Transverse colon (tissue), 4 donors: ENCODE measurements around the gene NCDN. TPM values are rescaled to one million over a fixed set of nuclear protein-coding genes. Genes with fewer than 3 reads are reported as not detected.

ENCODE experiments used
- DNase-seq: peaks from one replicate; pipeline ENCODE4 v3.0.0-alpha.2; 2019
- H3K27ac ChIP-seq, 4 donors: fragments of 200-600 bp; sonication (generic); 2 replicates each; pipeline ENCODE4 v1.5.1; 2016 to 2018; ENCODE audit warnings: inconsistent platforms in 4 of 4
- H3K27me3 ChIP-seq: fragments of 200-600 bp; sonication (generic); 2 replicates; pipeline ENCODE4 v1.5.1; 2017; ENCODE audit warnings: inconsistent platforms
- H3K36me3 ChIP-seq, 4 donors: fragments of 200-600 bp; sonication (generic); 2 replicates each; pipeline ENCODE4 v1.5.1; 2017 to 2019; ENCODE audit warnings: inconsistent platforms in 4 of 4
- H3K4me1 ChIP-seq, 4 donors: fragments of 200-600 bp; sonication (generic); 2 replicates each; pipeline ENCODE4 v1.5.1; 2017 to 2020; ENCODE audit warnings: inconsistent platforms in 4 of 4
- H3K4me3 ChIP-seq, 4 donors: fragments of 200-600 bp; sonication (generic); 1 replicate in 1 of 4; 2 replicates in 3 of 4; pipeline versions ENCODE4 v1.5.1 to v1.6.1; 2017 to 2019; ENCODE audit warnings: inconsistent platforms in 4 of 4
- H3K9me3 ChIP-seq, 2 donors: fragments of 200-600 bp; sonication (generic); 2 replicates each; pipeline ENCODE4 v1.5.1; 2017 to 2019; ENCODE audit warnings: inconsistent platforms in 2 of 2
- EP300 ChIP-seq: sonication (generic); formaldehyde crosslinking; IDR thresholded peaks from one replicate; pipeline ENCODE4 v1.6.1; 2017; ENCODE audit warnings: antibody characterized with exemption, low read depth
- POLR2A ChIP-seq: fragments of 450-650 bp; IDR thresholded peaks from one replicate; pipeline ENCODE4 v1.6.1; 2016; ENCODE audit warnings: antibody characterized with exemption, mild to moderate bottlenecking, moderate library complexity
- POLR2AphosphoS5 ChIP-seq, 3 donors: sonication (generic); formaldehyde crosslinking; IDR thresholded peaks; one replicate each; pipeline ENCODE4 v1.6.1; 2016; ENCODE audit warnings: antibody characterized with exemption in 3 of 3
- WGBS, 2 donors: methylation state at CpG; one replicate each; pipeline ENCODE4 v1.1.5; 2018; ENCODE audit warnings: low coverage in 1 of 2; 5-methylcytosine and 5-hydroxymethylcytosine counted together
- in situ Hi-C, 4 donors: fragments of 200-750 bp; cut with MboI; loops; one replicate each; pipeline versions ENCODE4 v1.15.0 to v1.15.1; 2017; ENCODE audit warnings: low sequenced_read_pairs in 3 of 4, low pct_ligation_motif_present in 1 of 4, low pct_unique_long_range_greater_than_20kb in 1 of 4
- intact Hi-C: fragments of 100-400 bp; cut with DNase I; formaldehyde crosslinking; loops from one replicate; pipeline ENCODE4 v1.15.1; 2023; ENCODE audit warnings: low total_unique reads
- total RNA-seq, 4 donors: library from RNA; depleted of rRNA; stranded (reverse); fragments of >200 nt; gene quantifications; one replicate each; pipeline ENCODE4 v1.1.0, GENCODE V29; 2016
- TF ChIP-seq, protein P1 (sequence below), 5 experiments: fragments of 200-600 bp in 3 of 5; fragments of 450-650 bp in 2 of 5; sonication (generic) in 3 of 5; IDR thresholded peaks; 1 replicate in 2 of 5; 2 replicates in 3 of 5; pipeline ENCODE4 v1.5.1; 2016 to 2017; ENCODE audit warnings: antibody characterized with exemption in 5 of 5, inconsistent platforms in 3 of 5, mild to moderate bottlenecking in 2 of 5, moderate library complexity in 1 of 5

The NCDN gene
- total RNA-seq, 4 donors from 2014 or later = 6.7 to 11.3 (median 9.5) TPM

DNA sequence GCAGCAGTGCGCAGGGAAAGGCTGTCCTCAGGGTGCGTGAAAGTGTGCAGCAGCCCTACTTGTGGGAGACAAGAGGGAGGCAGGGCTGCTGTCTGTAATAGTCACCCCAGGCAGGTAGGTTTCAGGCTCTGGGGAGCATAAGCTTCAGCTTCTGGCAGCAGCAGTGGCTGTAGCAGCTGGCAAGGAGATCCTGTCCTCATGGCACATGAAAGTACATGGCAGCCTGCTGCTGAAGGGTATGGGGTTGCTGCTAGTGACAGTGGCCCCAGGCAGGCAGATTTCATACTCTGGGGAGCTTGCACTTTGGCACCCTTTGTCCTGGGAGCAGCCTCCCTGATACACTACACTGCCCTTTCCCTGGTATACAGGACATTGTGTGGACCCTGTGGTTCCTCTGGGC lies 26.7 kb upstream of the NCDN start:
- H3K9me3 ChIP-seq = no peaks in the 10 kb centered on the region
- WGBS, 2 donors = 100% methylated on average over 2 of the region's 2 CpGs; no CpG with 5 or more reads in 1 of the 2 donors
- DNase-seq = no peak
- no peaks in the 10 kb centered on the region for H3K27me3 ChIP-seq
- no peak overlapping the region for H3K27ac ChIP-seq
- H3K36me3 ChIP-seq = peaks cover 0 to 4% (median 2%) of the 10 kb centered on the region in 4 donors
- peaks cover 0 to 7% (median 0%) of the 10 kb centered on the region in 4 donors for H3K4me1 ChIP-seq
- TF ChIP-seq POLR2A (no peak), POLR2AphosphoS5 (IDR thresholded peaks at IDR 0.05) (no peak), EP300 (no peak)
- TF ChIP-seq, protein P1, sequence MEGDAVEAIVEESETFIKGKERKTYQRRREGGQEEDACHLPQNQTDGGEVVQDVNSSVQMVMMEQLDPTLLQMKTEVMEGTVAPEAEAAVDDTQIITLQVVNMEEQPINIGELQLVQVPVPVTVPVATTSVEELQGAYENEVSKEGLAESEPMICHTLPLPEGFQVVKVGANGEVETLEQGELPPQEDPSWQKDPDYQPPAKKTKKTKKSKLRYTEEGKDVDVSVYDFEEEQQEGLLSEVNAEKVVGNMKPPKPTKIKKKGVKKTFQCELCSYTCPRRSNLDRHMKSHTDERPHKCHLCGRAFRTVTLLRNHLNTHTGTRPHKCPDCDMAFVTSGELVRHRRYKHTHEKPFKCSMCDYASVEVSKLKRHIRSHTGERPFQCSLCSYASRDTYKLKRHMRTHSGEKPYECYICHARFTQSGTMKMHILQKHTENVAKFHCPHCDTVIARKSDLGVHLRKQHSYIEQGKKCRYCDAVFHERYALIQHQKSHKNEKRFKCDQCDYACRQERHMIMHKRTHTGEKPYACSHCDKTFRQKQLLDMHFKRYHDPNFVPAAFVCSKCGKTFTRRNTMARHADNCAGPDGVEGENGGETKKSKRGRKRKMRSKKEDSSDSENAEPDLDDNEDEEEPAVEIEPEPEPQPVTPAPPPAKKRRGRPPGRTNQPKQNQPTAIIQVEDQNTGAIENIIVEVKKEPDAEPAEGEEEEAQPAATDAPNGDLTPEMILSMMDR (IDR thresholded peaks at IDR 0.05) = no peak
- in situ Hi-C loops = no loop called here
- H3K4me3 ChIP-seq = no peak overlapping the region
- intact Hi-C loops = no loop called here

DNA sequence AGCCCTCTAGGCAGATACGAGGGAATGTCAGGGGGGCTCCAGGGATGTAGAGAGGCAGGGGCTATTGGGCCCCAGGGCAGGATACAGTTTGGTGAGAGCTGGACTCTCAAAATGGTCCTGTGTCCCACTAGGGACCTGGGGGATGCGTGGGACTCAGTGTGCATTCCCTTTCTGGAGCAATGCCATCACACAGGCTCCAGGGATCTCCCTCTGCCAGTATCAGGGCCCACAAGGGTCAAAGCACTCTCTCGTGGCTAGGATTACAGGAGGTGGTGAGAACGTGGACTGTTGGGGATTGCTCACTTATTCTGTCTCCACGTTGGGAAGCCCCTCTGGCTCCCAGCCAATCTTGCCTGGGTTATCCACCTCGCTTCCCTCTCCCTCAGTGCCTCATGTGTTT lies 26.2 kb upstream of the NCDN start:
- Histone ChIP-seq H3K27ac (no peak overlapping the region), H3K27me3 (no peaks in the 10 kb centered on the region), H3K4me1 (peaks cover 0 to 7% (median 0%) of the 10 kb centered on the region in 4 donors), H3K4me3 (no peak overlapping the region), H3K9me3 (no peaks in the 10 kb centered on the region), H3K36me3 (peaks cover 0 to 4% (median 2%) of the 10 kb centered on the region in 4 donors)
- intact Hi-C loops = no loop called here
- 52 to 93% methylated on average over 2 to 6 of the region's 6 CpGs for WGBS, 2 donors
- in situ Hi-C loops = no loop called here
- no peak for DNase-seq
- TF ChIP-seq POLR2AphosphoS5 (IDR thresholded peaks at IDR 0.05) (no peak), POLR2A (no peak), EP300 (no peak)
- TF ChIP-seq, protein P1 (IDR thresholded peaks at IDR 0.05) = no peak

DNA sequence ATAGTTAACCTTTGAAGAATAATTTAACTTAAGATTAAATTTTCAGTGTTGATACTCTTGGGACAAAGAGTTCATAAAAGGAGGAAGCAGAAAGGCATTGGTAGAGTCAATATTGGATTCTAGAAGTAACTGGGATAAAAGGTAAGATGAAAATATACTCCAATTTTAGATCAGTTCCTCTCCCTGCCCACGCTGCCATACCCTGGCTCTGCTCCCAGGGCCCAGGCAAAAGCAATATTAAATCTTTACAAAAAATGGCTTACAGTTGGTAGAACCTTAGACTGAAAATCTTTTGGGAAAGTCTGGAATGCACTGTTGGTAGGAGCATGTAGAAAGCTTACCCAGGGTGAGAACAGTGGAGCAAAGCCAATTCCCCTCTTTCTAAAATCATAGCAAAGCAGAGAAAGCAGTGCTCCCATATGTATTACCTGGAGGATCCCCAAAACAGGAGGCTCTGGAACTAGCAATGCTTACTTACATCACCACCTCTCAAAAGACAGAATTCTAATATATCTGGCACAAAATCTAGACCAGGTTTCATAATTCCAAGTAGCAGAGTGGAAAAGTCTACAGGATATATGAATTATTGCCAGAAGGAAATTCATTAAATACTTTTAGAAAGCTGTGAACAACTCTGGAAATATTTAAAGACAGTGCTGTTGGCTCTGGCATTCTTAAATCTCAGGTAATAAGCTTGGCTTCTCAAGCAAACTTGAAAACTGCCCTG lies 24.9 kb upstream of the NCDN start:
- WGBS, 2 donors = 88% methylated on average over 1 of the region's 1 CpG
- H3K27me3 ChIP-seq = no peaks in the 10 kb centered on the region
- in situ Hi-C loops = no loop called here
- no peaks in the 10 kb centered on the region for H3K9me3 ChIP-seq
- TF ChIP-seq POLR2AphosphoS5 (IDR thresholded peaks at IDR 0.05) = no peak
- no peak for TF ChIP-seq POLR2A
- TF ChIP-seq, protein P1 (IDR thresholded peaks at IDR 0.05) = no peak
- no peak for TF ChIP-seq EP300
- intact Hi-C loops = no loop called here
- H3K36me3 ChIP-seq = peaks cover 0 to 4% (median 2%) of the 10 kb centered on the region in 4 donors
- DNase-seq = no peak
- no peak overlapping the region for H3K4me3 ChIP-seq
- no peak overlapping the region for H3K27ac ChIP-seq
- H3K4me1 ChIP-seq = peaks cover 0 to 14% (median 2%) of the 10 kb centered on the region in 4 donors

DNA sequence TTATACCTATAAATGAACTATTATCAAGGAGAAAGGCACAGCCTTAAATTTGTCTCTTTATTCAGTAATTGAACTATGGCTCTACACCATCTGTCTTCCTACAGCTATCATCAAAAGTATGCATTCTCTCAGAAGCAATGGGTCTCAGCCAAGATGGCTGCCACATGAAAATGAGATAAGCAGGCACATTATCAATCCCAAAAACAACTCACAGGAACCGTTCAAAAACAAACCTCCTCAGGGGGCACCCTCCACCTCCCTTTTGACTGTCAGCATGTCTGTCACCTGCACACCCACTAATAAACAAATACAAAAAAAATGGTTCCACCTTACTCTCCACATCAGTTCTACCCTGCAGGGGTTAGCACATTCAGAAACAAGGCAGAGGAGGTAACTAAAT lies 24.0 kb upstream of the NCDN start:
- no peak overlapping the region for H3K27ac ChIP-seq
- WGBS, 2 donors = 66% methylated on average over 1 of the region's 1 CpG; no CpG with 5 or more reads in 1 of the 2 donors
- H3K4me3 ChIP-seq = no peak overlapping the region
- no peak for TF ChIP-seq POLR2AphosphoS5 (IDR thresholded peaks at IDR 0.05)
- TF ChIP-seq, protein P1 (IDR thresholded peaks at IDR 0.05) = no peak
- no peak for TF ChIP-seq EP300
- no peak for TF ChIP-seq POLR2A
- no peak for DNase-seq
- in situ Hi-C loops (no loop called here), intact Hi-C loops (no loop called here)
- peaks cover 0 to 4% (median 2%) of the 10 kb centered on the region in 4 donors for H3K36me3 ChIP-seq
- H3K9me3 ChIP-seq = no peaks in the 10 kb centered on the region
- no peaks in the 10 kb centered on the region for H3K27me3 ChIP-seq
- peaks cover 0 to 23% (median 7%) of the 10 kb centered on the region in 4 donors for H3K4me1 ChIP-seq
